H1 (cell line): Measurements from ENCODE around the gene KISS1R. TPM values are rescaled to one million over a fixed set of nuclear protein-coding genes. Genes with fewer than 3 reads are reported as not detected.

Experiments used
- CTCF ChIA-PET: fragments of 300-600 bp; sonication (Branson Sonifier 250); formaldehyde crosslinking; loops from one replicate; lab custom pipeline; 2021; ENCODE audit not compliant: partially characterized antibody; lab: Charles Lee
- POLR2A ChIA-PET: fragments of 300-600 bp; sonication (Branson Sonifier 250); formaldehyde crosslinking; loops from one replicate; lab custom pipeline; 2021; ENCODE audit warnings: inconsistent platforms; ENCODE audit not compliant: partially characterized antibody; lab: Charles Lee
- DNase-seq, 2 experiments: peaks; one replicate each; pipeline versions ENCODE4 v3.0.0 to v3.0.0-alpha.2; 2010 to 2022; ENCODE audit warnings: low spot score in 2 of 2, low read depth in 1 of 2, mixed read lengths in 1 of 2
- FAIRE-seq: peaks from 2 replicates; lab custom pipeline; 2011; peaks lifted over from hg19 to GRCh38; lab: Jason Lieb, UNC
- H2AFZ ChIP-seq: 2 replicates; pipeline ENCODE4 v1.8.1; 2012; ENCODE audit warnings: low read length, inconsistent platforms
- H2AK5ac ChIP-seq: 2 replicates; pipeline ENCODE4 v1.6.1; 2013; ENCODE audit warnings: low read depth, low read length
- H2BK120ac ChIP-seq: replicated peaks from 2 replicates; pipeline ENCODE3; 2013; ENCODE audit warnings: low read depth, low read length, inconsistent platforms
- H2BK12ac ChIP-seq: 2 replicates; pipeline ENCODE4 v1.6.1; 2013; ENCODE audit warnings: low read depth, low read length
- H2BK15ac ChIP-seq: 2 replicates; pipeline ENCODE4 v1.6.1; 2013; ENCODE audit warnings: low read length
- H2BK20ac ChIP-seq: 2 replicates; pipeline ENCODE4 v1.6.1; 2013; ENCODE audit warnings: low read length
- H2BK5ac ChIP-seq: 2 replicates; pipeline ENCODE4 v1.6.1; 2013; ENCODE audit warnings: low read depth, low read length
- H3K14ac ChIP-seq: 2 replicates; pipeline ENCODE4 v1.6.1; 2013; ENCODE audit warnings: inconsistent platforms; ENCODE audit not compliant: insufficient read length
- H3K18ac ChIP-seq: 2 replicates; pipeline ENCODE4 v1.6.1; 2013; ENCODE audit warnings: low read length; ENCODE audit errors: extremely low read depth
- H3K23ac ChIP-seq: 2 replicates; pipeline ENCODE4 v1.6.1; 2013; ENCODE audit warnings: inconsistent platforms; ENCODE audit not compliant: insufficient read length
- H3K23me2 ChIP-seq: 2 replicates; pipeline ENCODE4 v1.6.1; 2013; ENCODE audit warnings: low read depth, low read length
- H3K27ac ChIP-seq: 2 replicates; pipeline ENCODE4 v1.6.1; 2011; ENCODE audit warnings: low read depth, low read length, inconsistent platforms
- H3K27me3 ChIP-seq, 4 experiments: replicated peaks in 1 of 4; 1 replicate in 1 of 4; 2 replicates in 3 of 4; pipeline versions ENCODE4 v1.6.1 to v1.8.1; 2011 to 2013; ENCODE audit warnings: low read length in 3 of 4, mild to moderate bottlenecking in 3 of 4, inconsistent platforms in 2 of 4, mixed read lengths in 2 of 4, moderate library complexity in 1 of 4; ENCODE audit not compliant: control insufficient read depth in 3 of 4, insufficient read depth in 3 of 4; ENCODE audit errors: extremely low read depth in 1 of 4
- H3K36me3 ChIP-seq, 4 experiments: 2 replicates each; pipeline versions ENCODE4 v1.6.1 to v1.8.1; 2011 to 2013; ENCODE audit warnings: mild to moderate bottlenecking in 4 of 4, low read length in 3 of 4, moderate library complexity in 2 of 4, control low read depth in 1 of 4, inconsistent platforms in 1 of 4; ENCODE audit not compliant: insufficient read depth in 4 of 4, control insufficient read depth in 2 of 4
- H3K4ac ChIP-seq: replicated peaks from 2 replicates; pipeline ENCODE3; 2013; ENCODE audit warnings: low read length, low read depth, mixed read lengths, inconsistent platforms; ENCODE audit not compliant: insufficient read length
- H3K4me1 ChIP-seq, 4 experiments: replicated peaks in 1 of 4; 1 replicate in 1 of 4; 2 replicates in 3 of 4; pipeline versions ENCODE4 v1.6.1 to v1.8.1; 2011 to 2013; ENCODE audit warnings: low read length in 3 of 4, inconsistent platforms in 2 of 4, mixed read lengths in 1 of 4; ENCODE audit not compliant: insufficient read depth in 4 of 4, control insufficient read depth in 3 of 4
- H3K4me2 ChIP-seq, 2 experiments: 2 replicates each; pipeline versions ENCODE4 v1.6.1 to v1.8.1; 2011 to 2013; ENCODE audit warnings: low read depth in 2 of 2, low read length in 2 of 2, control low read depth in 1 of 2, inconsistent platforms in 1 of 2, mild to moderate bottlenecking in 1 of 2; ENCODE audit not compliant: insufficient read depth in 1 of 2
- H3K4me3 ChIP-seq, 4 experiments: fragments of 200-600, 300-600 bp in 1 of 4; sonication (generic), shearing (Covaris generic), sonication (Bioruptor Twin) in 1 of 4; 2 replicates each; pipeline versions ENCODE4 v1.5.1 to v1.8.1; 2011 to 2016; ENCODE audit warnings: low read length in 4 of 4, low read depth in 3 of 4, control low read depth in 2 of 4, inconsistent platforms in 2 of 4, mild to moderate bottlenecking in 2 of 4, mixed read lengths in 1 of 4, moderate library complexity in 1 of 4; ENCODE audit not compliant: insufficient read depth in 2 of 4; ENCODE audit errors: extremely low read depth in 1 of 4
- H3K56ac ChIP-seq: replicated peaks from 2 replicates; pipeline ENCODE3; 2013; ENCODE audit warnings: low read depth, mild to moderate bottlenecking, mixed read lengths, low read length, inconsistent platforms; ENCODE audit not compliant: insufficient read length
- H3K79me1 ChIP-seq: 2 replicates; pipeline ENCODE4 v1.6.1; 2013; ENCODE audit warnings: low read depth, low read length, control low read depth
- H3K79me2 ChIP-seq, 2 experiments: 2 replicates each; pipeline versions ENCODE4 v1.6.1 to v1.8.1; 2012 to 2013; ENCODE audit warnings: low read length in 2 of 2, mild to moderate bottlenecking in 2 of 2, inconsistent platforms in 1 of 2; ENCODE audit not compliant: insufficient read depth in 2 of 2, control insufficient read depth in 1 of 2
- H3K9ac ChIP-seq, 4 experiments: replicated peaks in 1 of 4; 1 replicate in 1 of 4; 2 replicates in 3 of 4; pipeline versions ENCODE4 v1.6.1 to v1.8.1; 2011 to 2013; ENCODE audit warnings: low read depth in 3 of 4, low read length in 3 of 4, control low read depth in 2 of 4, mild to moderate bottlenecking in 2 of 4, moderate library complexity in 2 of 4, inconsistent platforms in 1 of 4; ENCODE audit errors: extremely low read depth in 1 of 4
- H3K9me3 ChIP-seq, 2 experiments: 2 replicates each; pipeline versions ENCODE4 v1.6.1 to v1.8.1; 2012 to 2013; ENCODE audit warnings: mild to moderate bottlenecking in 2 of 2, moderate library complexity in 2 of 2, control low read depth in 1 of 2, inconsistent platforms in 1 of 2, low read depth in 1 of 2, low read length in 1 of 2, mixed read lengths in 1 of 2; ENCODE audit not compliant: insufficient read depth in 2 of 2
- H4K20me1 ChIP-seq, 2 experiments: replicated peaks in 1 of 2; 2 replicates each; pipeline versions ENCODE3 to v1.8.1; 2011 to 2013; ENCODE audit warnings: inconsistent platforms in 2 of 2, low read length in 2 of 2, mild to moderate bottlenecking in 1 of 2; ENCODE audit not compliant: insufficient read depth in 2 of 2, control insufficient read depth in 1 of 2
- H4K5ac ChIP-seq: 2 replicates; pipeline ENCODE4 v1.6.1; 2013; ENCODE audit warnings: low read length, low read depth, mixed read lengths, inconsistent platforms; ENCODE audit not compliant: insufficient read length
- H4K8ac ChIP-seq: 2 replicates; pipeline ENCODE4 v1.8.0; 2013; ENCODE audit warnings: mild to moderate bottlenecking, moderate library complexity, low read length, inconsistent platforms; ENCODE audit not compliant: insufficient read depth; ENCODE audit errors: extremely low read depth
- H4K91ac ChIP-seq: replicated peaks from 2 replicates; pipeline ENCODE3; 2013; ENCODE audit warnings: low read length, mixed read lengths, inconsistent platforms; ENCODE audit not compliant: insufficient read length
- BRCA1 ChIP-seq: IDR thresholded peaks from 2 replicates; pipeline ENCODE4 v1.6.1; 2012; ENCODE audit warnings: low read depth, low read length, improper control_type of control experiment
- CHD2 ChIP-seq: IDR thresholded peaks from 2 replicates; pipeline ENCODE4 v1.6.1; 2012; ENCODE audit warnings: low read length, improper control_type of control experiment
- JUN ChIP-seq: IDR thresholded peaks from 2 replicates; pipeline ENCODE4 v1.6.1; 2011; ENCODE audit warnings: low read depth, mild to moderate bottlenecking, improper control_type of control experiment, low read length
- NANOG ChIP-seq: IDR thresholded peaks from 2 replicates; pipeline ENCODE4 v1.6.1; 2011; ENCODE audit warnings: low read length, low read depth, mild to moderate bottlenecking, inconsistent platforms; ENCODE audit not compliant: insufficient read depth, poor library complexity, severe bottlenecking
- RBBP5 ChIP-seq: IDR thresholded peaks from 2 replicates; pipeline ENCODE4 v1.7.1; 2012; ENCODE audit warnings: low read depth, mild to moderate bottlenecking, inconsistent platforms, low read length, moderate library complexity, borderline replicate concordance
- SAP30 ChIP-seq: fragments of 300-600 bp; sonication (generic); IDR thresholded peaks from 2 replicates; pipeline ENCODE4 v1.7.1; 2012; ENCODE audit warnings: low read length, moderate library complexity, mild to moderate bottlenecking, inconsistent platforms; ENCODE audit not compliant: insufficient read depth, insufficient replicate concordance
- SIN3A ChIP-seq, 2 experiments: IDR thresholded peaks in 1 of 2; conservative IDR thresholded peaks in 1 of 2; 2 replicates each; pipeline ENCODE4 v1.6.1; 2011 to 2012; ENCODE audit warnings: low read length in 2 of 2, improper control_type of control experiment in 1 of 2, low read depth in 1 of 2, mild to moderate bottlenecking in 1 of 2
- SP1 ChIP-seq: IDR thresholded peaks from 2 replicates; pipeline ENCODE4 v1.6.1; 2011; ENCODE audit warnings: low read depth, low read length
- SP2 ChIP-seq: IDR thresholded peaks from 2 replicates; pipeline ENCODE4 v1.6.1; 2012; ENCODE audit warnings: mild to moderate bottlenecking, low read length, inconsistent platforms
- SUZ12 ChIP-seq: fragments of 200-600 bp; sonication (generic); IDR thresholded peaks from 2 replicates; pipeline ENCODE4 v1.6.1; 2012; ENCODE audit warnings: mild to moderate bottlenecking, inconsistent platforms, low read length, moderate library complexity, mixed read lengths
- TBP ChIP-seq: IDR thresholded peaks from 2 replicates; pipeline ENCODE4 v1.6.1; 2011; ENCODE audit warnings: low read depth, low read length, improper control_type of control experiment
- WGBS, 2 experiments: shearing (Covaris generic) in 1 of 2; methylation state at CpG; one replicate each; pipeline versions ENCODE4 v1.1.6 to v1.1.7; 2013 to 2015; ENCODE audit warnings: low lambda C conversion rate in 2 of 2, mixed read lengths in 2 of 2, inconsistent platforms in 1 of 2, low coverage in 1 of 2, missing lambda C conversion rate in 1 of 2; ENCODE audit not compliant: insufficient replicate concordance in 2 of 2, insufficient coverage in 1 of 2, insufficient read length in 1 of 2; ENCODE audit errors: extremely low coverage in 1 of 2, missing lambda C conversion rate in 1 of 2; 5-methylcytosine and 5-hydroxymethylcytosine counted together
- polyA plus RNA-seq, 7 experiments: library from polyadenylated mRNA; depleted of rRNA in 3 of 7; stranded (reverse) in 5 of 7; unstranded in 2 of 7; fragments of >200 nt in 5 of 7; fragments of 200-250 nt in 2 of 7; gene quantifications; 1 replicate in 5 of 7; 2 replicates in 1 of 7; 4 replicates in 1 of 7; pipeline versions ENCODE4 v1.2.1 to v1.2.3, GENCODE V29; 2011 to 2013; ENCODE audit warnings: missing spikeins in 2 of 7, mixed read lengths in 2 of 7
- total RNA-seq: library from RNA; stranded (reverse); fragmentation: NEBNext Ultra II Directional; extraction: Animal tissue kit (Norgen Biotek cat#: 25700); gene quantifications from 2 replicates; pipeline ENCODE4 v1.2.1, GENCODE V29; 2021
- TF ChIP-seq, protein P1 (sequence below): IDR thresholded peaks from 2 replicates; pipeline ENCODE4 v1.6.1; 2012; ENCODE audit warnings: low read length, inconsistent platforms

Gene KISS1R
- total and polyA plus RNA-seq, 2 of the 8 experiments (the other 6 are each of a cell fraction or from before 2014, with no cell fraction given) = 2.3 to 2.7 TPM

DNA sequence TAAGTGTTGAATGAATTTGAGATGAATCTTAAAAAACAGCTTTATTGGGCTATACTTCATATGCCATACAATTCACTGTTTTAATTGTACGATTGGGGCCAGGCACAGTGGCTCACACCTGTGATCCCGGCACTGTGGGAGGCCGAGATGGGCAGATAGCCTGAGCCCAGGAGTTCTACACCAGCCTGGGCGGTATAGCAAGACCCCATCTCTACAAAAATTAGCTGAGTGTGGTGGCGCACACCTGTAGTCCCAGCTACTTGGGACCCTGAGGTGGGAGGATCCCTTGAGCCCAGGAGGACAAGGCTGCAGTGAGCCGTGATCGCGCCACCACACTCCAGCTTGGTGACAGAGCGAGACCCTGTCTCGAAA lies 19.0 kb downstream of the KISS1R start:
- FAIRE-seq = no peak
- Histone ChIP-seq H3K9me3 (no peaks in the 10 kb centered on the region), H2AK5ac (no peak overlapping the region), H3K23ac (no peak overlapping the region), H2BK15ac (no peak overlapping the region), H3K27ac (no peak overlapping the region), H3K14ac (no peak overlapping the region), H2BK120ac (no peak overlapping the region), H4K5ac (no peak overlapping the region), H3K27me3 (no peaks in the 10 kb centered on the region), H3K79me1 (peaks cover 11% of the 10 kb centered on the region), H3K36me3 (peaks cover 3 to 9% (median 7%) of the 10 kb centered on the region in 4 experiments; a peak in 7 of 8 replicates), H2BK20ac (no peak overlapping the region), H4K91ac (no peak overlapping the region), H4K20me1 (peaks cover 7 to 29% of the 10 kb centered on the region in 2 experiments), H3K4me3 (no peak overlapping the region), H3K23me2 (no peaks in the 10 kb centered on the region), H3K56ac (no peak overlapping the region), H3K18ac (no peak overlapping the region), H3K9ac (no peak overlapping the region), H2BK12ac (no peak overlapping the region), H3K4ac (no peak overlapping the region), H2AFZ (no peak overlapping the region), H4K8ac (no peak overlapping the region), H3K4me1 (peaks cover 0 to 16% (median 4%) of the 10 kb centered on the region in 4 experiments; a peak in 4 of 7 replicates), H3K79me2 (peaks cover 1 to 70% of the 10 kb centered on the region in 2 experiments; a peak in 3 of 4 replicates), H2BK5ac (no peak overlapping the region), H3K4me2 (no peak overlapping the region)
- DNase-seq = no peak
- ChIA-PET POLR2A (interaction anchor here (0.7 to 2.6 kb wide), 5 partner anchors 17 to 292 kb away, joined by 3 to 9 read pairs (median 3); partner anchors contain the start of gene CNN2), CTCF (interaction anchor here (0.9 to 2.5 kb wide), 5 partner anchors 10 to 195 kb away, joined by 3 to 11 read pairs (median 4); no protein-coding TSS in a partner anchor)
- 90% methylated on average over 10 of the region's 10 CpGs; no CpG with 5 or more reads in 1 of the 2 experiments for WGBS, 2 experiments
- TF ChIP-seq RBBP5 (no peak), SAP30 (no peak), TBP (no peak), BRCA1 (no peak), SIN3A (conservative IDR thresholded peaks at IDR 0.05 in 1 of 2, IDR thresholded peaks at IDR 0.05 in 1 of 2; ENCODE audit: low read depth in 1 of 2, low read length in 2 of 2) (no peak), CHD2 (no peak), SP1 (no peak), NANOG (no peak), JUN (no peak), SP2 (no peak), SUZ12 (no peak)
- TF ChIP-seq, protein P1, sequence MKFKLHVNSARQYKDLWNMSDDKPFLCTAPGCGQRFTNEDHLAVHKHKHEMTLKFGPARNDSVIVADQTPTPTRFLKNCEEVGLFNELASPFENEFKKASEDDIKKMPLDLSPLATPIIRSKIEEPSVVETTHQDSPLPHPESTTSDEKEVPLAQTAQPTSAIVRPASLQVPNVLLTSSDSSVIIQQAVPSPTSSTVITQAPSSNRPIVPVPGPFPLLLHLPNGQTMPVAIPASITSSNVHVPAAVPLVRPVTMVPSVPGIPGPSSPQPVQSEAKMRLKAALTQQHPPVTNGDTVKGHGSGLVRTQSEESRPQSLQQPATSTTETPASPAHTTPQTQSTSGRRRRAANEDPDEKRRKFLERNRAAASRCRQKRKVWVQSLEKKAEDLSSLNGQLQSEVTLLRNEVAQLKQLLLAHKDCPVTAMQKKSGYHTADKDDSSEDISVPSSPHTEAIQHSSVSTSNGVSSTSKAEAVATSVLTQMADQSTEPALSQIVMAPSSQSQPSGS = no peak
